Fibroblast of pulmonary artery (primary cell): ENCODE measurements around the gene SYNGR3.
"Not testable (repeated sequence)": the region's sequence is repeated elsewhere in the genome, so short reads cannot be mapped to it uniquely, and the experiment has no call there.

ENCODE experiments used
- DNase-seq: peaks from one replicate; pipeline ENCODE4 v3.0.0-alpha.2; 2010; ENCODE audit warnings: low read depth
- H3K4me3 ChIP-seq: replicated peaks from 2 replicates; pipeline ENCODE4 v1.5.1; 2011; ENCODE audit warnings: low read depth, mild to moderate bottlenecking, control low read depth, low read length, moderate library complexity
- TF ChIP-seq, protein P1 (sequence below): IDR thresholded peaks from 2 replicates; pipeline ENCODE4 v1.5.1; 2011; ENCODE audit warnings: mild to moderate bottlenecking, control low read depth, low read length, inconsistent platforms; ENCODE audit errors: missing control alignments

SYNGR3 gene

DNA sequence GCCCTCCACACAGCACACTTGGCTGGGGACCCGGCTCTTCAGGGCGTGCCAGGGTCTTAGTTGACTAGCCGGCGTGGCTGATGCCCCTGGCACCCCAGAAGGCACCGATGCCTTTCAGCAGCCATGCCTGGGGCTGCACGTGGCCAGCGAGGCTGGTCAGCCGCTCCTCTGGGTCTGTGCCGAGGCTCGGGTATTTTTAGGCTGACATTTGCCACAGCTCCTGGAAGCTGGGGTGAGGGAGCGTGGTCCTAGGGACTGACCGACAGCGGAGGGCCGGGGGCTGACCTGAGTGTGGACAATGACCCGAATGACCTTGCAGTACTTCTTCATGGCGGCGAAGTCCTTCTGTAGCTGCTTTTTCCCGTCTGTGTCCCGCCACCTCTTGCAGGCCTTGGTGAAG, 39.2 kb upstream of the SYNGR3 start:
- no peak overlapping the region for H3K4me3 ChIP-seq
- DNase-seq = no peak

DNA sequence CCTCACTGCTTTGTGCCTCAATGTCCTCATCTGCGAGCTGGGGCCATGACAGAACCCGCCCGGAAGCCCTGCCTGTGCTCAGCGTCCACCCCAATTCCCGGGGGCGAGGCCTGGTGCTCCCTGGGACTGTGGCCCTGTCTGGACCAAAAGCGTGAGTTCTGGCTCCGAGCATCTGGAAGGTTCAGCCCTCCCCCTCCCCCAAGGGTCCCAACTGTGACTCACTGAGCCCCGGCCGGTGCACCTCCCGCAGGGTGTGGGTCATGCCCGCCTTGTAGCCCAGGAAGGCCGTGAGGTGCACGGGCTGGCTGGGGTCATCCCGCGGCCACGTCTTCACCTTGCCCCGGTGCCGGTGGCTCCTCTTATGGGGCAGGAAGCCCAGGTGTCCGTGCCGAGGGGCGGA, 36.0 kb upstream of the SYNGR3 start:
- TF ChIP-seq, protein P1, sequence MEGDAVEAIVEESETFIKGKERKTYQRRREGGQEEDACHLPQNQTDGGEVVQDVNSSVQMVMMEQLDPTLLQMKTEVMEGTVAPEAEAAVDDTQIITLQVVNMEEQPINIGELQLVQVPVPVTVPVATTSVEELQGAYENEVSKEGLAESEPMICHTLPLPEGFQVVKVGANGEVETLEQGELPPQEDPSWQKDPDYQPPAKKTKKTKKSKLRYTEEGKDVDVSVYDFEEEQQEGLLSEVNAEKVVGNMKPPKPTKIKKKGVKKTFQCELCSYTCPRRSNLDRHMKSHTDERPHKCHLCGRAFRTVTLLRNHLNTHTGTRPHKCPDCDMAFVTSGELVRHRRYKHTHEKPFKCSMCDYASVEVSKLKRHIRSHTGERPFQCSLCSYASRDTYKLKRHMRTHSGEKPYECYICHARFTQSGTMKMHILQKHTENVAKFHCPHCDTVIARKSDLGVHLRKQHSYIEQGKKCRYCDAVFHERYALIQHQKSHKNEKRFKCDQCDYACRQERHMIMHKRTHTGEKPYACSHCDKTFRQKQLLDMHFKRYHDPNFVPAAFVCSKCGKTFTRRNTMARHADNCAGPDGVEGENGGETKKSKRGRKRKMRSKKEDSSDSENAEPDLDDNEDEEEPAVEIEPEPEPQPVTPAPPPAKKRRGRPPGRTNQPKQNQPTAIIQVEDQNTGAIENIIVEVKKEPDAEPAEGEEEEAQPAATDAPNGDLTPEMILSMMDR = no peak
- DNase-seq = no peak
- H3K4me3 ChIP-seq = no peak overlapping the region

More for the DNA sequence above, 39.2 kb upstream of the SYNGR3 start:
- TF ChIP-seq, protein P1 = no peak

DNA sequence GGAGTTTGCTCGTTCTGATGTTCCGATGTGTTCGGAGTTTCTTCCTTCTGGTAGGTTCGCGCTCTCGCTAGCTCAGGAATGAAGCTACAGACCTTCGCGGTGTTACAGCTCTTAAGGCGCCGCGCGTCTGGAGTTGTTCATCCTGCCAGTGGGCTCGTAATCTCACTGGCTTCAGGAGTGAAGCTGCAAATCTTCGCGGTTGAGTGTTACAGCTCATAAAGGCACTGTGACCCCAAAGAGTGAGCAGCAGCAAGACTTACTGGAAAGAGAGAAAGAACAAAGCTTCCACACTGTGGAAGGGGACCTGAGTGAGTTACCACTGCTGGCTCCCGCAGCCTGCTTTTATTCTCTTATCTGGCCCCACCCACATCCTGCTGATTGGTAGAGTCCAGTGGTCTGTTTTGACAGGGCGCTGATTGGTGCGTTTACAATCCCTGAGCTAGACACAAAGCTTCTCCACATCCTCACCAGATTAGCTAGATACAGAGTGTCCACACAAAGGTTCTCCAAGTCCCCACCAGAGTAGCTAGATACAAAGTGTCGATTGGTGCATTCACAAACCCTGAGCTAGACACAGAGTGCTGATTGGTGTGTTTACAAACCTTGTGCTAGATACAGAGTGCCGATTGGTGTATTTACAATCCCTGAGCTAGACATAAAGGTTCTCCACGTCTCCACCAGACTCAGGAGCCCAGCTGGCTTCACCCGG, 32.2 kb upstream of the SYNGR3 start:
- H3K4me3 ChIP-seq, DNase-seq: not testable (repeated sequence)

DNA sequence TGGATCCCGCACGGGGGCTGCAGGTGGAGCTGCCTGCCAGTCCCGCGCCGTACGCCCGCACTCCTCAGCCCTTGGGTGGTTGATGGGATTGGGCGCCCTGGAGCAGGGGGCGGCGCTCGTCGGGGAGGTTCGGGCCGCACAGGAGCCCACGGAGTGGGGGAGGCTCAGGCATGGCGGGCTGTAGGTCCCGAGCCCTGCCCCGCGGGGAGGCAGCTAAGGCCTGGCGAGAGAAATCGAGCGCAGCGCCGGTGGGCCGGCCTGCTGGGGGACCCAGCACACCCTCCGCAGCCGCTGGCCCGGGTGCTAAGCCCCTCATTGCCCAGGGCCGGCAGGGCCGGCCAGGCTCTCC, 31.7 kb upstream of the SYNGR3 start:
- H3K4me3 ChIP-seq, DNase-seq: not testable (repeated sequence)

DNA sequence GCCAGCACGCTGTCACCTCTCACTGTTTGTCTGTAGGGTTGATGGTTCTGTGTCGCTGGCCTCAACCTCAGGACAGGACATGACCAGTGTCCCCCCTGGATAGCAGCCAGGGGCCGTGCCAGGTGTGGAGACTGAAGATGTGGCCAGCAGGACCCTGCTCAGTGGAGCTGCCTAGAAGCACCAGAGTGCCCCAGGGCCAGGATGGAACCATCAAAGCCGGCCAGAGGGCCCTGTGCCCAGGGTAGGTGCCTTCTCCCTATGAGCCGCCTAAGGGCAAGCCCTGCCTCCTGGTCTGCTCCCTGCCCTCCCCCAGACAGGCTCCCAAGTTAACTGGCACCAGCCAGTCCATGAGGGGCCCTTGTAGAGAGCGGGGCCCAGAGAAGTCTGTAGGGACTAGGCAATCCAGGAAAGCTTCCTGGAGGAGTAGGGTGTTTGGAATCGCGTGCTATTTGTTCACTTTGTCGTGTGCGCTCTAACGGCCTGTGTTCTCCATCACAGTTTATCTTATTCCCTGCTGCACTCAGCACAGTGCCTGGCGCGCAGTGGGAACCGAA, 31.0 kb upstream of the SYNGR3 start:
- no peak overlapping the region for H3K4me3 ChIP-seq
- no peak for DNase-seq
- TF ChIP-seq, protein P1 = no peak

DNA sequence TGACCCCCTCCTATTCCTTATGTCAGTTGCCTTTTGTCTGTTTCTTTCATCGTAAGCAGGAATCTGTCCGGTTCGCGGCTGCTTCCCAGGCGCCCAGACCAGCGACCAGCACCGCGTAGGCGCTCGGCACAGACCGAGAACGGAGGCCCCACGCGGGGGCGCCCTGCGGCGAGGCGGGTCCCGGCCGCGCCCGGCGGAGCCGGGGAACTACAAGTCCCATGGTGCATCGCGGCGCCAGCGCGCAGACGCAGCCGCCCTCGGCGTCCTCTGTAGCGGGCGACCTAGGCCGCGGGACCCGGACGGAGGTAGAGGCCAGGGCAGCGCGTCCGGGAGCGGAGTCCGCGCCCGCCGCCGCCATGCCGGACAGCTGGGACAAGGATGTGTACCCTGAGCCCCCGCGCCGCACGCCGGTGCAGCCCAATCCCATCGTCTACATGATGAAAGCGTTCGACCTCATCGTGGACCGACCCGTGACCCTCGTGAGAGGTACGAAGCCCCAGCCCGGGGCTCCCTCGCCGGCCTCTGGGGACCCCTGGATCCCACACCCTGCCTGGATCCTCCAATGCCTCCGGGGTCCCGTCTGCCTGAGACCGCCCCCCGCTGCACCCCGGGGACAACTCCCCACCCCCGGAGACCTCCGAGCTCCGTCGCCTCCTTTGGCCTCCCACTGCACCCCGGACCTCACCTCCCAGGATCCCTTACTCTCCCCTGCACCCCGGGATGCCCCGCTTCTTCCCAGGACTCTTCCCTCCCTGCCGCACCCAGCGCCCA, 30.3 kb upstream of the SYNGR3 start, which contains the start of gene NDUFB10:
NDUFB10 (plus strand) TSS at position 270 of the 771 bp plus-strand sequence; CDS start at position 357, 87 bp downstream.
- peak; percentile 92 for DNase-seq
- peak within 1 kb of the TSS; percentile 89 for H3K4me3 ChIP-seq
- TF ChIP-seq, protein P1 = peak; percentile 30

DNA sequence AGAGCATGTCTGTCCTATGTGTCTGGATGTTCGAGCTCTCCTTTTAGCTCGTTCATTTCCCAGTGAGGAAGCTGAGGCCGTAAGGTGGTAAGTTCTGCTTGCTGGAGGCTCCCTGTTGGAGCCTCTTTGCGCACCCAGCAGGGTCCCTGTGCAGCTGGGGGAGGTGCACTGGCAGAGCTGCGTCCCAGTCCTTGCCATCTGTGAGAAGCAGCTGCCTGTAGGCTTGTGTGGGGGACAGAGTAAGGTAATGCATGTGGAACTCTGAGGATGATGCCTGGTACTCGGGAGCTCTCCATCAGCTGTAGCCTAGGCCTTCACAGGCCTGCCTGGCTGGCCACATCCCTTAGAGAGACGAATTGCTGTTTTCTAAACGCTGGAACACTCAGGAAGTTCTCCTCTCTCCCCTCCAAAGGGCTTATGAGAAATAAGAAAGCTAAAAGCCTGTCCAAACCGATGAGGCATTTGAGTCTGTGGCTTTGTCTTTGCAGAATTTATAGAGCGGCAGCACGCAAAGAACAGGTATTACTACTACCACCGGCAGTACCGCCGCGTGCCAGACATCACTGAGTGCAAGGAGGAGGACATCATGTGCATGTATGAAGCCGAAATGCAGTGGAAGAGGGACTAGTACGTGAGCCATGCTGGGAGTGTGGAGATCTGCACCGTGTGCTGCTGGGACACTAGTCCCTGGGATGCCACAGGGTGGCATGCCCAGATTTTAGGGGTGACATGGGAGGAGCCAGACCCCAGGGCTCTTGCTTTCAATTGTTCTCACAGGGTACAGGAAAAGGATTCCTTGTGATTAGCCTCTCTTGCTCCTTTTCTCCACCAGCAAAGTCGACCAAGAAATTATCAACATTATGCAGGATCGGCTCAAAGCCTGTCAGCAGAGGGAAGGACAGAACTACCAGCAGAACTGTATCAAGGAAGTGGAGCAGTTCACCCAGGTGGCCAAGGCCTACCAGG, 28.8 kb upstream of the SYNGR3 start:
- H3K4me3 ChIP-seq = peak overlapping the region; percentile 89
- TF ChIP-seq, protein P1 = no peak
- DNase-seq = peak; percentile 32
